B cell (primary cell): ENCODE results near the gene PRRC2C. TPM values are rescaled to one million over a fixed set of nuclear protein-coding genes. Genes with fewer than 3 reads are reported as not detected.

Experiments used
- ATAC-seq: fragments of 200-7000 bp; cut with Tn5 transposase; one replicate; pipeline ENCODE4 v1.10.0; 2021; ENCODE audit warnings: low read depth, mild to moderate bottlenecking, moderate number of reproducible peaks, moderate library complexity
- CTCF ChIA-PET: fragments of 350-600 bp; sonication (Branson Sonifier 250); formaldehyde crosslinking; loops from one replicate; lab custom pipeline; 2021; ENCODE audit warnings: antibody characterized with exemption, inconsistent platforms; lab: Charles Lee
- POLR2A ChIA-PET: fragments of 350-600 bp; sonication (Branson Sonifier 250); formaldehyde crosslinking; loops from one replicate; lab custom pipeline; 2021; ENCODE audit warnings: antibody characterized with exemption; lab: Charles Lee
- DNase-seq: peaks from one replicate; pipeline ENCODE4 v3.0.0; 2013
- H2AFZ ChIP-seq: 2 replicates; pipeline ENCODE4 v1.6.1; 2012; ENCODE audit warnings: mild to moderate bottlenecking, low read depth, low read length; ENCODE audit not compliant: insufficient read depth, poor library complexity, severe bottlenecking
- H3K27ac ChIP-seq, 2 donors: 1 replicate in 1 of 2; 2 replicates in 1 of 2; pipeline ENCODE4 v1.5.1; 2012 to 2013; ENCODE audit warnings: low read length in 2 of 2, mild to moderate bottlenecking in 2 of 2, moderate library complexity in 1 of 2
- H3K27me3 ChIP-seq, 4 experiments: fragments of 200-600 bp in 1 of 4; sonication (generic) in 1 of 4; replicated peaks in 1 of 4; 1 replicate in 2 of 4; 2 replicates in 2 of 4; pipeline versions ENCODE4 v1.6.1 to v1.7.0; 2013 to 2016; ENCODE audit warnings: low read length in 3 of 4, mild to moderate bottlenecking in 2 of 4, mixed read lengths in 1 of 4, moderate library complexity in 1 of 4; ENCODE audit not compliant: insufficient read depth in 4 of 4, control insufficient read depth in 3 of 4; ENCODE audit errors: control extremely low read depth in 1 of 4
- H3K36me3 ChIP-seq, 2 experiments: replicated peaks in 1 of 2; 1 replicate in 1 of 2; 2 replicates in 1 of 2; pipeline versions ENCODE4 v1.6.1 to v1.7.1; 2013; ENCODE audit warnings: low read length in 1 of 2; ENCODE audit not compliant: insufficient read depth in 2 of 2, control insufficient read depth in 1 of 2; ENCODE audit errors: control extremely low read depth in 1 of 2, extremely low read depth in 1 of 2
- H3K4me1 ChIP-seq, 2 donors: fragments of 200-600 bp in 1 of 2; sonication (generic) in 1 of 2; 1 replicate in 1 of 2; 2 replicates in 1 of 2; pipeline versions ENCODE4 v1.5.1 to v1.6.1; 2013 to 2017; ENCODE audit warnings: low read length in 2 of 2; ENCODE audit not compliant: control insufficient read depth in 2 of 2, insufficient read depth in 2 of 2
- H3K4me2 ChIP-seq: replicated peaks from 2 replicates; pipeline ENCODE3; 2012; ENCODE audit warnings: mild to moderate bottlenecking, low read depth, low read length; ENCODE audit not compliant: poor library complexity, severe bottlenecking
- H3K4me3 ChIP-seq, 5 experiments: fragments of 200-600 bp in 1 of 5; sonication (generic) in 1 of 5; 1 replicate in 3 of 5; 2 replicates in 2 of 5; pipeline versions ENCODE4 v1.5.1 to v1.7.0; 2011 to 2016; ENCODE audit warnings: low read length in 4 of 5, mild to moderate bottlenecking in 4 of 5, low read depth in 2 of 5, control low read depth in 1 of 5, moderate library complexity in 1 of 5; ENCODE audit not compliant: insufficient read depth in 1 of 5; ENCODE audit errors: control extremely low read depth in 1 of 5, extremely low read depth in 1 of 5
- H3K79me2 ChIP-seq: fragments of 200-600 bp; sonication (generic); one replicate; pipeline ENCODE4 v1.6.0; 2016; ENCODE audit warnings: low read length; ENCODE audit not compliant: control insufficient read depth, insufficient read depth
- H3K9ac ChIP-seq: fragments of 200-600 bp; sonication (generic); 2 replicates; pipeline ENCODE4 v1.6.1; 2017; ENCODE audit warnings: mild to moderate bottlenecking, low read length, moderate library complexity
- H3K9me3 ChIP-seq, 3 donors: one replicate each; pipeline versions ENCODE4 v1.6.1 to v1.7.1; 2013; ENCODE audit warnings: low read length in 2 of 3; ENCODE audit not compliant: control insufficient read depth in 2 of 3, insufficient read depth in 1 of 3; ENCODE audit errors: control extremely low read depth in 1 of 3
- H4K20me1 ChIP-seq: 2 replicates; pipeline ENCODE4 v1.6.0; 2012; ENCODE audit warnings: mild to moderate bottlenecking, low read length; ENCODE audit not compliant: insufficient read depth, control insufficient read depth, poor library complexity, severe bottlenecking
- H3K27ac Mint-ChIP-seq: one replicate; pipeline ENCODE4 v1.8.0; 2021; ENCODE audit warnings: mixed read lengths
- H3K27me3 Mint-ChIP-seq: one replicate; pipeline ENCODE4 v1.8.0; 2021; ENCODE audit warnings: mixed read lengths
- H3K4me1 Mint-ChIP-seq: one replicate; pipeline ENCODE4 v1.8.0; 2021; ENCODE audit warnings: mixed read lengths
- H3K4me3 Mint-ChIP-seq: one replicate; pipeline ENCODE4 v1.8.0; 2021; ENCODE audit warnings: mixed read lengths
- H3K9me3 Mint-ChIP-seq: one replicate; pipeline ENCODE4 v1.8.0; 2022; ENCODE audit warnings: mixed read lengths; ENCODE audit not compliant: insufficient read depth
- EZH2 ChIP-seq: IDR thresholded peaks from 2 replicates; pipeline ENCODE4 v1.6.1; 2012; ENCODE audit warnings: borderline replicate concordance, low read depth, mild to moderate bottlenecking, moderate library complexity, low read length; ENCODE audit not compliant: insufficient read depth, poor library complexity, severe bottlenecking
- WGBS: methylation state at CpG from one replicate; pipeline ENCODE4 v1.1.5; 2013; ENCODE audit warnings: missing lambda C conversion rate; ENCODE audit not compliant: insufficient coverage; 5-methylcytosine and 5-hydroxymethylcytosine counted together
- intact Hi-C: fragments of 100-400 bp; cut with micrococcal nuclease; formaldehyde crosslinking; loops from one replicate; pipeline ENCODE4 v1.10.0; 2022
- polyA plus RNA-seq: library from polyadenylated mRNA; depleted of rRNA; stranded (reverse); fragments of >200 nt; gene quantifications from 2 replicates; pipeline ENCODE4 v1.2.3, GENCODE V29; 2012
- total RNA-seq, 2 donors: library from RNA; stranded (reverse); fragments of 120-200 nt in 1 of 2; gene quantifications; 1 replicate in 1 of 2; 2 replicates in 1 of 2; pipeline versions ENCODE4 v1.2.3 to v1.2.4, GENCODE V29; 2013 to 2022
- TF ChIP-seq, protein P1 (sequence below): fragments of 200-600 bp; IDR thresholded peaks from one replicate; pipeline ENCODE4 v1.8.0; 2022; ENCODE audit warnings: antibody characterized with exemption, mild to moderate bottlenecking

PRRC2C gene
- total and polyA plus RNA-seq, 2 donors (not counting 1 experiment from before 2014, with no cell fraction given), result 65.4 to 305 TPM

GRCh38 chr1:171623651-171624331 is 138.5 kb downstream of the PRRC2C start:
- Histone ChIP-seq H4K20me1 (no peaks in the 10 kb centered on the region), H3K4me2 (no peak overlapping the region), H3K4me3 (no peak overlapping the region), H3K9ac (no peak overlapping the region), H3K79me2 (no peaks in the 10 kb centered on the region), H3K27me3 (peaks cover 0 to 2% (median under 1%) of the 10 kb centered on the region in 4 experiments), H3K9me3 (no peaks in the 10 kb centered on the region), H2AFZ (no peak overlapping the region), H3K27ac (no peak overlapping the region), H3K36me3 (no peaks in the 10 kb centered on the region), H3K4me1 (no peaks in the 10 kb centered on the region)
- CTCF ChIA-PET, result no interaction called here
- TF ChIP-seq EZH2, result no peak
- TF ChIP-seq, protein P1, sequence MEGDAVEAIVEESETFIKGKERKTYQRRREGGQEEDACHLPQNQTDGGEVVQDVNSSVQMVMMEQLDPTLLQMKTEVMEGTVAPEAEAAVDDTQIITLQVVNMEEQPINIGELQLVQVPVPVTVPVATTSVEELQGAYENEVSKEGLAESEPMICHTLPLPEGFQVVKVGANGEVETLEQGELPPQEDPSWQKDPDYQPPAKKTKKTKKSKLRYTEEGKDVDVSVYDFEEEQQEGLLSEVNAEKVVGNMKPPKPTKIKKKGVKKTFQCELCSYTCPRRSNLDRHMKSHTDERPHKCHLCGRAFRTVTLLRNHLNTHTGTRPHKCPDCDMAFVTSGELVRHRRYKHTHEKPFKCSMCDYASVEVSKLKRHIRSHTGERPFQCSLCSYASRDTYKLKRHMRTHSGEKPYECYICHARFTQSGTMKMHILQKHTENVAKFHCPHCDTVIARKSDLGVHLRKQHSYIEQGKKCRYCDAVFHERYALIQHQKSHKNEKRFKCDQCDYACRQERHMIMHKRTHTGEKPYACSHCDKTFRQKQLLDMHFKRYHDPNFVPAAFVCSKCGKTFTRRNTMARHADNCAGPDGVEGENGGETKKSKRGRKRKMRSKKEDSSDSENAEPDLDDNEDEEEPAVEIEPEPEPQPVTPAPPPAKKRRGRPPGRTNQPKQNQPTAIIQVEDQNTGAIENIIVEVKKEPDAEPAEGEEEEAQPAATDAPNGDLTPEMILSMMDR, result no peak
- WGBS, result 80% methylated on average over 7 of the region's 9 CpGs
- ATAC-seq (no peak), DNase-seq (no peak)
- Mint-ChIP-seq H3K4me3 (no peak overlapping the region), H3K27ac (no peak overlapping the region), H3K27me3 (peaks cover 18% of the 10 kb centered on the region), H3K9me3 (no peaks in the 10 kb centered on the region), H3K4me1 (no peaks in the 10 kb centered on the region)
- POLR2A ChIA-PET, result no interaction called here
- intact Hi-C loops, result no loop called here

DNA sequence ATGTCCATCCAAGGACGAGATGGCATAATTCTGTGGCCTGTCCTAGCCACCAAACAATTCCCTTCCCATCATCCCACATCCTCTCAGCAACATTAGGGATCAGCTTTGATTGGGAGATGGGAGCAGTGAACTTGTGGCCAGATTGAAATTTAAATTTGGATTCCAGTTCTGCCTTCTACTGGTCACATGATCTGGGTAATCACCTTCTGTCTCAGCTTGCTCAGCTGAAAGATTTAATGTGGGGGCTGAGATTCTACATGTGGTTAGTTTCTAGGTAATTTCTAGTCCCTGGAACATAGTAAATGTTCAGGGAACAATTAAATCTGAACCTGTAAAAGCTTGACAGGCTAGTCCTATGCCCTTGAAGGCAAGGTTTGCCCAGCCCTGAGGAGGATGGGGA is 139.9 kb downstream of the PRRC2C start:
- H3K9me3 ChIP-seq, result no peaks in the 10 kb centered on the region
- H3K27me3 Mint-ChIP-seq, result peaks cover 31% of the 10 kb centered on the region
- no peak overlapping the region for H3K27ac ChIP-seq
- no peak overlapping the region for H3K4me2 ChIP-seq
- no peak for TF ChIP-seq EZH2
- TF ChIP-seq, protein P1, result no peak
- ChIA-PET CTCF (no interaction called here), POLR2A (no interaction called here)
- H3K4me3 Mint-ChIP-seq, result no peak overlapping the region
- ATAC-seq (no peak), DNase-seq (no peak)
- no peaks in the 10 kb centered on the region for H3K9me3 Mint-ChIP-seq
- no peaks in the 10 kb centered on the region for H3K4me1 Mint-ChIP-seq
- no peaks in the 10 kb centered on the region for H3K36me3 ChIP-seq
- H3K9ac ChIP-seq, result no peak overlapping the region
- H3K79me2 ChIP-seq, result no peaks in the 10 kb centered on the region
- no peak overlapping the region for H3K27ac Mint-ChIP-seq
- peaks cover 0 to 4% (median 1%) of the 10 kb centered on the region in 4 experiments for H3K27me3 ChIP-seq
- H4K20me1 ChIP-seq, result no peaks in the 10 kb centered on the region
- H2AFZ ChIP-seq, result no peak overlapping the region
- intact Hi-C loops, result no loop called here
- no CpG with 5 or more reads among the region's 1 CpG for WGBS
- no peaks in the 10 kb centered on the region for H3K4me1 ChIP-seq
- no peak overlapping the region for H3K4me3 ChIP-seq
